ENCODE measurements around the gene ITGA8.
"Not testable (repeated sequence)": the region's sequence is repeated elsewhere in the genome, so short reads cannot be mapped to it uniquely, and the experiment has no call there.

Gene ITGA8

GRCh38 chr10:15603446-15604011 lies 116.2 kb downstream of the ITGA8 start:
- no peak overlapping the region for H3K27ac ChIP-seq (ENCODE audit: low read length)
- no peak overlapping the region for H3K4me3 ChIP-seq (ENCODE audit: low read depth in 1 of 2, low read length in 2 of 2)
- no peaks in the 10 kb centered on the region for H3K4me1 ChIP-seq (ENCODE audit: control insufficient read depth in 1 of 2, insufficient read depth in 2 of 2, low read length in 2 of 2)
- no peaks in the 10 kb centered on the region for H3K27me3 ChIP-seq (ENCODE audit: low read depth, low read length)
- H3K9me3 ChIP-seq (ENCODE audit: control insufficient read depth in 1 of 2, low read length in 2 of 2), result no peaks in the 10 kb centered on the region
- H3K36me3 ChIP-seq (ENCODE audit: control insufficient read depth in 1 of 2, insufficient read depth in 2 of 2, low read length in 2 of 2), result no peaks in the 10 kb centered on the region

GRCh38 chr10:15601819-15602218 lies 117.9 kb downstream of the ITGA8 start:
- no peaks in the 10 kb centered on the region for H3K36me3 ChIP-seq (ENCODE audit: control insufficient read depth in 1 of 2, insufficient read depth in 2 of 2, low read length in 2 of 2)
- no peak overlapping the region for H3K27ac ChIP-seq (ENCODE audit: low read length)
- H3K27me3 ChIP-seq (ENCODE audit: low read depth, low read length), result no peaks in the 10 kb centered on the region
- no peaks in the 10 kb centered on the region for H3K4me1 ChIP-seq (ENCODE audit: control insufficient read depth in 1 of 2, insufficient read depth in 2 of 2, low read length in 2 of 2)
- no peak overlapping the region for H3K4me3 ChIP-seq (ENCODE audit: low read depth in 1 of 2, low read length in 2 of 2)
- H3K9me3 ChIP-seq (ENCODE audit: control insufficient read depth in 1 of 2, low read length in 2 of 2), result no peaks in the 10 kb centered on the region

- no peaks in the 10 kb centered on the region for H3K4me1 ChIP-seq (ENCODE audit: control insufficient read depth in 1 of 2, insufficient read depth in 2 of 2, low read length in 2 of 2)
- H3K4me3 ChIP-seq (ENCODE audit: low read depth in 1 of 2, low read length in 2 of 2), result no peak overlapping the region
- no peak overlapping the region for H3K27ac ChIP-seq (ENCODE audit: low read length)
- no peaks in the 10 kb centered on the region for H3K36me3 ChIP-seq (ENCODE audit: control insufficient read depth in 1 of 2, insufficient read depth in 2 of 2, low read length in 2 of 2)
- H3K9me3 ChIP-seq (ENCODE audit: control insufficient read depth in 1 of 2, low read length in 2 of 2), result no peaks in the 10 kb centered on the region
- H3K27me3 ChIP-seq (ENCODE audit: low read depth, low read length), result no peaks in the 10 kb centered on the region
Measured at GRCh38 chr10:15595260-15595659, 124.5 kb downstream of the ITGA8 start.

GRCh38 chr10:15591937-15592336 lies 127.8 kb downstream of the ITGA8 start:
- Histone ChIP-seq H3K9me3 (ENCODE audit: control insufficient read depth in 1 of 2, low read length in 2 of 2) (no peaks in the 10 kb centered on the region), H3K36me3 (ENCODE audit: control insufficient read depth in 1 of 2, insufficient read depth in 2 of 2, low read length in 2 of 2) (no peaks in the 10 kb centered on the region), H3K27me3 (ENCODE audit: low read depth, low read length) (no peaks in the 10 kb centered on the region), H3K4me1 (ENCODE audit: control insufficient read depth in 1 of 2, insufficient read depth in 2 of 2, low read length in 2 of 2) (peaks cover 0 to 7% of the 10 kb centered on the region in 2 donors), H3K27ac (ENCODE audit: low read length) (no peak overlapping the region), H3K4me3 (ENCODE audit: low read depth in 1 of 2, low read length in 2 of 2) (no peak overlapping the region)

- Histone ChIP-seq H3K27me3 (ENCODE audit: low read depth, low read length) (no peaks in the 10 kb centered on the region), H3K9me3 (ENCODE audit: control insufficient read depth in 1 of 2, low read length in 2 of 2) (no peaks in the 10 kb centered on the region), H3K36me3 (ENCODE audit: control insufficient read depth in 1 of 2, insufficient read depth in 2 of 2, low read length in 2 of 2) (no peaks in the 10 kb centered on the region), H3K27ac (ENCODE audit: low read length) (no peak overlapping the region), H3K4me3 (ENCODE audit: low read depth in 1 of 2, low read length in 2 of 2) (no peak overlapping the region), H3K4me1 (ENCODE audit: control insufficient read depth in 1 of 2, insufficient read depth in 2 of 2, low read length in 2 of 2) (peaks cover 0 to 7% of the 10 kb centered on the region in 2 donors)
Measured at GRCh38 chr10:15591431-15591830, 128.3 kb downstream of the ITGA8 start.

- Histone ChIP-seq H3K4me1 (ENCODE audit: control insufficient read depth in 1 of 2, insufficient read depth in 2 of 2, low read length in 2 of 2) (peaks cover 0 to 7% of the 10 kb centered on the region in 2 donors), H3K27me3 (ENCODE audit: low read depth, low read length) (no peaks in the 10 kb centered on the region), H3K36me3 (ENCODE audit: control insufficient read depth in 1 of 2, insufficient read depth in 2 of 2, low read length in 2 of 2) (no peaks in the 10 kb centered on the region), H3K4me3 (ENCODE audit: low read depth in 1 of 2, low read length in 2 of 2) (no peak overlapping the region), H3K27ac (ENCODE audit: low read length) (no peak overlapping the region), H3K9me3 (ENCODE audit: control insufficient read depth in 1 of 2, low read length in 2 of 2) (no peaks in the 10 kb centered on the region)
Measured at GRCh38 chr10:15588635-15589508, 130.8 kb downstream of the ITGA8 start.

- Histone ChIP-seq H3K27ac (ENCODE audit: low read length) (no peak overlapping the region), H3K4me3 (ENCODE audit: low read depth in 1 of 2, low read length in 2 of 2) (no peak overlapping the region), H3K9me3 (ENCODE audit: control insufficient read depth in 1 of 2, low read length in 2 of 2) (no peaks in the 10 kb centered on the region), H3K36me3 (ENCODE audit: control insufficient read depth in 1 of 2, insufficient read depth in 2 of 2, low read length in 2 of 2) (no peaks in the 10 kb centered on the region), H3K27me3 (ENCODE audit: low read depth, low read length) (no peaks in the 10 kb centered on the region), H3K4me1 (ENCODE audit: control insufficient read depth in 1 of 2, insufficient read depth in 2 of 2, low read length in 2 of 2) (peaks cover 0 to 7% of the 10 kb centered on the region in 2 donors)
Measured at GRCh38 chr10:15588151-15588550, 131.6 kb downstream of the ITGA8 start.

- Histone ChIP-seq H3K4me1 (ENCODE audit: control insufficient read depth in 1 of 2, insufficient read depth in 2 of 2, low read length in 2 of 2) (peaks cover 0 to 7% of the 10 kb centered on the region in 2 donors), H3K36me3 (ENCODE audit: control insufficient read depth in 1 of 2, insufficient read depth in 2 of 2, low read length in 2 of 2) (no peaks in the 10 kb centered on the region), H3K27ac (ENCODE audit: low read length) (no peak overlapping the region), H3K9me3 (ENCODE audit: control insufficient read depth in 1 of 2, low read length in 2 of 2) (no peaks in the 10 kb centered on the region), H3K4me3 (ENCODE audit: low read depth in 1 of 2, low read length in 2 of 2) (no peak overlapping the region), H3K27me3 (ENCODE audit: low read depth, low read length) (no peaks in the 10 kb centered on the region)
Measured at GRCh38 chr10:15587271-15587670, 132.5 kb downstream of the ITGA8 start.

GRCh38 chr10:15585303-15585715 lies 134.4 kb downstream of the ITGA8 start:
- H3K27ac ChIP-seq (ENCODE audit: low read length), result no peak overlapping the region
- no peaks in the 10 kb centered on the region for H3K36me3 ChIP-seq (ENCODE audit: control insufficient read depth in 1 of 2, insufficient read depth in 2 of 2, low read length in 2 of 2)
- no peaks in the 10 kb centered on the region for H3K9me3 ChIP-seq (ENCODE audit: control insufficient read depth in 1 of 2, low read length in 2 of 2)
- H3K27me3 ChIP-seq (ENCODE audit: low read depth, low read length), result no peaks in the 10 kb centered on the region
- no peak overlapping the region for H3K4me3 ChIP-seq (ENCODE audit: low read depth in 1 of 2, low read length in 2 of 2)
- peaks cover 0 to 7% of the 10 kb centered on the region in 2 donors for H3K4me1 ChIP-seq (ENCODE audit: control insufficient read depth in 1 of 2, insufficient read depth in 2 of 2, low read length in 2 of 2)

- H3K4me3 ChIP-seq (ENCODE audit: low read depth in 1 of 2, low read length in 2 of 2); H3K4me1 ChIP-seq (ENCODE audit: control insufficient read depth in 1 of 2, insufficient read depth in 2 of 2, low read length in 2 of 2); H3K9me3 ChIP-seq (ENCODE audit: control insufficient read depth in 1 of 2, low read length in 2 of 2); H3K36me3 ChIP-seq (ENCODE audit: control insufficient read depth in 1 of 2, insufficient read depth in 2 of 2, low read length in 2 of 2); H3K27ac ChIP-seq (ENCODE audit: low read length); H3K27me3 ChIP-seq (ENCODE audit: low read depth, low read length): not testable (repeated sequence)
Measured at GRCh38 chr10:15582972-15583371, 136.8 kb downstream of the ITGA8 start.

GRCh38 chr10:15579605-15580004 lies 140.1 kb downstream of the ITGA8 start:
- Histone ChIP-seq H3K4me3 (ENCODE audit: low read depth in 1 of 2, low read length in 2 of 2) (no peak overlapping the region), H3K4me1 (ENCODE audit: control insufficient read depth in 1 of 2, insufficient read depth in 2 of 2, low read length in 2 of 2) (no peaks in the 10 kb centered on the region), H3K27me3 (ENCODE audit: low read depth, low read length) (no peaks in the 10 kb centered on the region), H3K27ac (ENCODE audit: low read length) (no peak overlapping the region), H3K36me3 (ENCODE audit: control insufficient read depth in 1 of 2, insufficient read depth in 2 of 2, low read length in 2 of 2) (no peaks in the 10 kb centered on the region), H3K9me3 (ENCODE audit: control insufficient read depth in 1 of 2, low read length in 2 of 2) (no peaks in the 10 kb centered on the region)
